Vagina (tissue), 2 donors: Measurements from ENCODE around the gene CLDND2. TPM values are rescaled to one million over a fixed set of nuclear protein-coding genes. Genes with fewer than 3 reads are reported as not detected.

Experiments used
- DNase-seq, 2 donors: peaks; one replicate each; pipeline ENCODE4 v3.0.0-alpha.2; 2017; ENCODE audit errors: extremely low spot score in 2 of 2
- H3K27ac ChIP-seq: fragments of 200-600 bp; sonication (generic); one replicate; pipeline ENCODE4 v1.5.1; 2019
- H3K27me3 ChIP-seq: fragments of 200-600 bp; sonication (generic); one replicate; pipeline ENCODE4 v1.5.1; 2019
- H3K36me3 ChIP-seq, 2 donors: fragments of 200-600 bp; sonication (generic); one replicate each; pipeline ENCODE4 v1.5.1; 2017 to 2019
- H3K4me1 ChIP-seq: fragments of 200-600 bp; sonication (generic); one replicate; pipeline ENCODE4 v1.5.1; 2019
- H3K4me3 ChIP-seq, 2 donors: fragments of 200-600 bp; sonication (generic); 1 replicate in 1 of 2; 2 replicates in 1 of 2; pipeline ENCODE4 v1.5.1; 2016 to 2019
- H3K9me3 ChIP-seq: fragments of 200-600 bp; sonication (generic); one replicate; pipeline ENCODE4 v1.5.1; 2019
- CTCF ChIP-seq, 3 experiments: fragments of 450-650 bp in 2 of 3; fragments of 200-600 bp in 1 of 3; sonication (generic) in 1 of 3; IDR thresholded peaks; one replicate each; pipeline ENCODE4 v1.5.1; 2017 to 2019; ENCODE audit warnings: antibody characterized with exemption in 3 of 3, mild to moderate bottlenecking in 2 of 3, moderate library complexity in 2 of 3
- POLR2A ChIP-seq, 2 donors: fragments of 450-650 bp; IDR thresholded peaks; one replicate each; pipeline ENCODE4 v1.6.1; 2017; ENCODE audit warnings: antibody characterized with exemption in 2 of 2, mild to moderate bottlenecking in 2 of 2, moderate library complexity in 2 of 2
- POLR2AphosphoS5 ChIP-seq, 2 donors: sonication (generic); formaldehyde crosslinking; IDR thresholded peaks; one replicate each; pipeline ENCODE4 v1.9.0; 2017; ENCODE audit warnings: antibody characterized with exemption in 2 of 2, mild to moderate bottlenecking in 2 of 2, low read depth in 1 of 2; ENCODE audit not compliant: insufficient read depth in 1 of 2
- intact Hi-C: fragments of 100-400 bp; cut with DNase I; formaldehyde crosslinking; loops from one replicate; pipeline ENCODE4 v1.15.1; 2023
- total RNA-seq: library from RNA; depleted of rRNA; stranded (reverse); fragments of >200 nt; gene quantifications from one replicate; pipeline ENCODE4 v1.2.3, GENCODE V29; 2016

The CLDND2 gene
- total RNA-seq, 1 donor from 2014 or later: not detected

- TF ChIP-seq CTCF (IDR thresholded peaks at IDR 0.05) (no peak), POLR2A (IDR thresholded peaks at IDR 0.05) (no peak), POLR2AphosphoS5 (IDR thresholded peaks at IDR 0.05; ENCODE audit: insufficient read depth in 1 of 2, low read depth in 1 of 2) (no peak)
- Histone ChIP-seq H3K27me3 (no peaks in the 10 kb centered on the region), H3K4me1 (peaks cover 21% of the 10 kb centered on the region), H3K27ac (peak within 1 kb of the TSS; percentile 84), H3K9me3 (no peaks in the 10 kb centered on the region), H3K4me3 (peak within 1 kb of the TSS; percentile 47 to 81), H3K36me3 (peaks cover 0 to 12% of the 10 kb centered on the region in 2 donors)
- no peak for DNase-seq
- intact Hi-C loops: no loop called here
Observed at GRCh38 chr19:51341976-51342580, 26.7 kb downstream of the CLDND2 start, which contains the start of gene VSIG10L. VSIG10L (minus strand) TSS chr19:51342139; CDS start chr19:51342124, 15 bp downstream.

GRCh38 chr19:51341066-51341465 is 27.7 kb downstream of the CLDND2 start:
- no peak for DNase-seq
- Histone ChIP-seq H3K36me3 (peaks cover 0 to 7% of the 10 kb centered on the region in 2 donors), H3K9me3 (no peaks in the 10 kb centered on the region), H3K4me3 (peak overlapping the region; percentile 47 to 81), H3K4me1 (peaks cover 21% of the 10 kb centered on the region), H3K27me3 (no peaks in the 10 kb centered on the region), H3K27ac (peak overlapping the region; percentile 84)
- intact Hi-C loops: no loop called here
- no peak for TF ChIP-seq POLR2A (IDR thresholded peaks at IDR 0.05)
- TF ChIP-seq CTCF (IDR thresholded peaks at IDR 0.05): no peak

GRCh38 chr19:51339687-51340656 is 28.8 kb downstream of the CLDND2 start:
- TF ChIP-seq POLR2A (IDR thresholded peaks at IDR 0.05) (peak in 1 of 2 donors; percentile 60), POLR2AphosphoS5 (IDR thresholded peaks at IDR 0.05; ENCODE audit: insufficient read depth in 1 of 2, low read depth in 1 of 2) (peak; percentile 39 to 52), CTCF (IDR thresholded peaks at IDR 0.05) (no peak)
- DNase-seq: peak; percentile 98 to 99
- peak overlapping the region; percentile 47 to 81 for H3K4me3 ChIP-seq
- peaks cover 0 to 2% of the 10 kb centered on the region in 2 donors for H3K36me3 ChIP-seq
- H3K27ac ChIP-seq: peak overlapping the region; percentile 84
- intact Hi-C loops: loop anchor here (10.0 kb wide), 2 partner anchors 55 to 245 kb away; partner anchors contain the start of gene C19orf84
- no peaks in the 10 kb centered on the region for H3K27me3 ChIP-seq
- peaks cover 21% of the 10 kb centered on the region for H3K4me1 ChIP-seq
- H3K9me3 ChIP-seq: no peaks in the 10 kb centered on the region

- H3K9me3 ChIP-seq: no peaks in the 10 kb centered on the region
- H3K27ac ChIP-seq: peak overlapping the region; percentile 84
- H3K27me3 ChIP-seq: no peaks in the 10 kb centered on the region
- peaks cover 21% of the 10 kb centered on the region for H3K4me1 ChIP-seq
- intact Hi-C loops: loop anchor here (10.0 kb wide), 2 partner anchors 56 to 244 kb away; partner anchors contain the start of gene C19orf84
- H3K4me3 ChIP-seq: peak overlapping the region; percentile 47 to 81
- TF ChIP-seq POLR2A (IDR thresholded peaks at IDR 0.05): no peak
- no peak for TF ChIP-seq POLR2AphosphoS5 (IDR thresholded peaks at IDR 0.05; ENCODE audit: insufficient read depth in 1 of 2, low read depth in 1 of 2)
- no peak for TF ChIP-seq CTCF (IDR thresholded peaks at IDR 0.05)
- H3K36me3 ChIP-seq: no peaks in the 10 kb centered on the region
- DNase-seq: no peak
Observed at GRCh38 chr19:51339313-51339686, 29.5 kb downstream of the CLDND2 start.
